B cell (primary cell): ENCODE results near the gene RRP12. TPM values are rescaled to one million over a fixed set of nuclear protein-coding genes. Genes with fewer than 3 reads are reported as not detected.

Experiments used
- ATAC-seq: fragments of 200-7000 bp; cut with Tn5 transposase; one replicate; pipeline ENCODE4 v1.10.0; 2021; ENCODE audit warnings: low read depth, mild to moderate bottlenecking, moderate number of reproducible peaks, moderate library complexity
- CTCF ChIA-PET: fragments of 350-600 bp; sonication (Branson Sonifier 250); formaldehyde crosslinking; loops from one replicate; lab custom pipeline; 2021; ENCODE audit warnings: antibody characterized with exemption, inconsistent platforms; lab: Charles Lee
- POLR2A ChIA-PET: fragments of 350-600 bp; sonication (Branson Sonifier 250); formaldehyde crosslinking; loops from one replicate; lab custom pipeline; 2021; ENCODE audit warnings: antibody characterized with exemption; lab: Charles Lee
- DNase-seq: peaks from one replicate; pipeline ENCODE4 v3.0.0; 2013
- H2AFZ ChIP-seq: 2 replicates; pipeline ENCODE4 v1.6.1; 2012; ENCODE audit warnings: mild to moderate bottlenecking, low read depth, low read length; ENCODE audit not compliant: insufficient read depth, poor library complexity, severe bottlenecking
- H3K27ac ChIP-seq, 2 donors: 1 replicate in 1 of 2; 2 replicates in 1 of 2; pipeline ENCODE4 v1.5.1; 2012 to 2013; ENCODE audit warnings: low read length in 2 of 2, mild to moderate bottlenecking in 2 of 2, moderate library complexity in 1 of 2
- H3K27me3 ChIP-seq, 4 experiments: fragments of 200-600 bp in 1 of 4; sonication (generic) in 1 of 4; replicated peaks in 1 of 4; 1 replicate in 2 of 4; 2 replicates in 2 of 4; pipeline versions ENCODE4 v1.6.1 to v1.7.0; 2013 to 2016; ENCODE audit warnings: low read length in 3 of 4, mild to moderate bottlenecking in 2 of 4, mixed read lengths in 1 of 4, moderate library complexity in 1 of 4; ENCODE audit not compliant: insufficient read depth in 4 of 4, control insufficient read depth in 3 of 4; ENCODE audit errors: control extremely low read depth in 1 of 4
- H3K36me3 ChIP-seq, 2 experiments: replicated peaks in 1 of 2; 1 replicate in 1 of 2; 2 replicates in 1 of 2; pipeline versions ENCODE4 v1.6.1 to v1.7.1; 2013; ENCODE audit warnings: low read length in 1 of 2; ENCODE audit not compliant: insufficient read depth in 2 of 2, control insufficient read depth in 1 of 2; ENCODE audit errors: control extremely low read depth in 1 of 2, extremely low read depth in 1 of 2
- H3K4me1 ChIP-seq, 2 donors: fragments of 200-600 bp in 1 of 2; sonication (generic) in 1 of 2; 1 replicate in 1 of 2; 2 replicates in 1 of 2; pipeline versions ENCODE4 v1.5.1 to v1.6.1; 2013 to 2017; ENCODE audit warnings: low read length in 2 of 2; ENCODE audit not compliant: control insufficient read depth in 2 of 2, insufficient read depth in 2 of 2
- H3K4me2 ChIP-seq: replicated peaks from 2 replicates; pipeline ENCODE3; 2012; ENCODE audit warnings: mild to moderate bottlenecking, low read depth, low read length; ENCODE audit not compliant: poor library complexity, severe bottlenecking
- H3K4me3 ChIP-seq, 5 experiments: fragments of 200-600 bp in 1 of 5; sonication (generic) in 1 of 5; 1 replicate in 3 of 5; 2 replicates in 2 of 5; pipeline versions ENCODE4 v1.5.1 to v1.7.0; 2011 to 2016; ENCODE audit warnings: low read length in 4 of 5, mild to moderate bottlenecking in 4 of 5, low read depth in 2 of 5, control low read depth in 1 of 5, moderate library complexity in 1 of 5; ENCODE audit not compliant: insufficient read depth in 1 of 5; ENCODE audit errors: control extremely low read depth in 1 of 5, extremely low read depth in 1 of 5
- H3K79me2 ChIP-seq: fragments of 200-600 bp; sonication (generic); one replicate; pipeline ENCODE4 v1.6.0; 2016; ENCODE audit warnings: low read length; ENCODE audit not compliant: control insufficient read depth, insufficient read depth
- H3K9ac ChIP-seq: fragments of 200-600 bp; sonication (generic); 2 replicates; pipeline ENCODE4 v1.6.1; 2017; ENCODE audit warnings: mild to moderate bottlenecking, low read length, moderate library complexity
- H3K9me3 ChIP-seq, 3 donors: one replicate each; pipeline versions ENCODE4 v1.6.1 to v1.7.1; 2013; ENCODE audit warnings: low read length in 2 of 3; ENCODE audit not compliant: control insufficient read depth in 2 of 3, insufficient read depth in 1 of 3; ENCODE audit errors: control extremely low read depth in 1 of 3
- H4K20me1 ChIP-seq: 2 replicates; pipeline ENCODE4 v1.6.0; 2012; ENCODE audit warnings: mild to moderate bottlenecking, low read length; ENCODE audit not compliant: insufficient read depth, control insufficient read depth, poor library complexity, severe bottlenecking
- H3K27ac Mint-ChIP-seq: one replicate; pipeline ENCODE4 v1.8.0; 2021; ENCODE audit warnings: mixed read lengths
- H3K27me3 Mint-ChIP-seq: one replicate; pipeline ENCODE4 v1.8.0; 2021; ENCODE audit warnings: mixed read lengths
- H3K4me1 Mint-ChIP-seq: one replicate; pipeline ENCODE4 v1.8.0; 2021; ENCODE audit warnings: mixed read lengths
- H3K4me3 Mint-ChIP-seq: one replicate; pipeline ENCODE4 v1.8.0; 2021; ENCODE audit warnings: mixed read lengths
- H3K9me3 Mint-ChIP-seq: one replicate; pipeline ENCODE4 v1.8.0; 2022; ENCODE audit warnings: mixed read lengths; ENCODE audit not compliant: insufficient read depth
- EZH2 ChIP-seq: IDR thresholded peaks from 2 replicates; pipeline ENCODE4 v1.6.1; 2012; ENCODE audit warnings: borderline replicate concordance, low read depth, mild to moderate bottlenecking, moderate library complexity, low read length; ENCODE audit not compliant: insufficient read depth, poor library complexity, severe bottlenecking
- WGBS: methylation state at CpG from one replicate; pipeline ENCODE4 v1.1.5; 2013; ENCODE audit warnings: missing lambda C conversion rate; ENCODE audit not compliant: insufficient coverage; 5-methylcytosine and 5-hydroxymethylcytosine counted together
- intact Hi-C: fragments of 100-400 bp; cut with micrococcal nuclease; formaldehyde crosslinking; loops from one replicate; pipeline ENCODE4 v1.10.0; 2022
- polyA plus RNA-seq: library from polyadenylated mRNA; depleted of rRNA; stranded (reverse); fragments of >200 nt; gene quantifications from 2 replicates; pipeline ENCODE4 v1.2.3, GENCODE V29; 2012
- total RNA-seq, 2 donors: library from RNA; stranded (reverse); fragments of 120-200 nt in 1 of 2; gene quantifications; 1 replicate in 1 of 2; 2 replicates in 1 of 2; pipeline versions ENCODE4 v1.2.3 to v1.2.4, GENCODE V29; 2013 to 2022
- TF ChIP-seq, protein P1 (sequence below): fragments of 200-600 bp; IDR thresholded peaks from one replicate; pipeline ENCODE4 v1.8.0; 2022; ENCODE audit warnings: antibody characterized with exemption, mild to moderate bottlenecking

RRP12 gene
- total and polyA plus RNA-seq, 2 donors (not counting 1 experiment from before 2014, with no cell fraction given) = 19.3 to 35.7 TPM

DNA sequence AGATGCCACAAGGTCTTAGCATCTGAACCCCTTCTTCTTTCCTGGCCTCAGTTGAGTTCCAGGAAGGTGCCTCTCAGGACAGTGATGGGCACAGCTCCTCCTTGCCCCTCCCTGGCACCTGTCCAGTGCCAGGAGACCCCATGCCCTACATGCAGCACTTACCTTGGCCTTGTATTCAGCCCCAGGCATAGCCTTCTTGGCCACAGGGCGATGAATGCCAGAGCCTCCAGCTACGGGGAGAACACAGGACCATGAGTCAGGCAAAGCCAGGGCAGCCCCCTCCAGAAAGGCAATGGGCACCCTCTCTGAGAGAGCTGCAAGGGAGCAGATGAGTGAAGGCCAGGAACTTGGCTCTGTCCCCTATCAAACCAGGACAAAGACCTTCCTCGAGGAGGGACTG lies 42.4 kb downstream of the RRP12 start:
- intact Hi-C loops = no loop called here
- Histone ChIP-seq H3K27me3 (no peaks in the 10 kb centered on the region), H3K36me3 (peaks cover 0 to 20% of the 10 kb centered on the region in 2 experiments), H3K4me3 (no peak overlapping the region), H2AFZ (no peak overlapping the region), H3K4me2 (no peak overlapping the region), H3K9ac (no peak overlapping the region), H3K9me3 (no peaks in the 10 kb centered on the region), H4K20me1 (no peaks in the 10 kb centered on the region), H3K27ac (no peak overlapping the region), H3K79me2 (no peaks in the 10 kb centered on the region), H3K4me1 (peaks cover 0 to 6% of the 10 kb centered on the region in 2 donors)
- Mint-ChIP-seq H3K27ac (no peak overlapping the region), H3K4me1 (no peaks in the 10 kb centered on the region), H3K27me3 (no peaks in the 10 kb centered on the region), H3K4me3 (no peak overlapping the region), H3K9me3 (no peaks in the 10 kb centered on the region)
- 85% methylated on average over 3 of the region's 3 CpGs for WGBS
- POLR2A ChIA-PET = interaction anchor here (0.6 kb wide), 1 partner anchor 89 kb away, joined by 4 read pairs; no protein-coding TSS in a partner anchor
- ATAC-seq (no peak), DNase-seq (peak; percentile 20)
- TF ChIP-seq EZH2 = no peak
- TF ChIP-seq, protein P1, sequence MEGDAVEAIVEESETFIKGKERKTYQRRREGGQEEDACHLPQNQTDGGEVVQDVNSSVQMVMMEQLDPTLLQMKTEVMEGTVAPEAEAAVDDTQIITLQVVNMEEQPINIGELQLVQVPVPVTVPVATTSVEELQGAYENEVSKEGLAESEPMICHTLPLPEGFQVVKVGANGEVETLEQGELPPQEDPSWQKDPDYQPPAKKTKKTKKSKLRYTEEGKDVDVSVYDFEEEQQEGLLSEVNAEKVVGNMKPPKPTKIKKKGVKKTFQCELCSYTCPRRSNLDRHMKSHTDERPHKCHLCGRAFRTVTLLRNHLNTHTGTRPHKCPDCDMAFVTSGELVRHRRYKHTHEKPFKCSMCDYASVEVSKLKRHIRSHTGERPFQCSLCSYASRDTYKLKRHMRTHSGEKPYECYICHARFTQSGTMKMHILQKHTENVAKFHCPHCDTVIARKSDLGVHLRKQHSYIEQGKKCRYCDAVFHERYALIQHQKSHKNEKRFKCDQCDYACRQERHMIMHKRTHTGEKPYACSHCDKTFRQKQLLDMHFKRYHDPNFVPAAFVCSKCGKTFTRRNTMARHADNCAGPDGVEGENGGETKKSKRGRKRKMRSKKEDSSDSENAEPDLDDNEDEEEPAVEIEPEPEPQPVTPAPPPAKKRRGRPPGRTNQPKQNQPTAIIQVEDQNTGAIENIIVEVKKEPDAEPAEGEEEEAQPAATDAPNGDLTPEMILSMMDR = no peak
- CTCF ChIA-PET = interaction anchor here (1.1 to 6.4 kb wide), 4 partner anchors 11 to 286 kb away, joined by 3 to 55 read pairs (median 4); no protein-coding TSS in a partner anchor

DNA sequence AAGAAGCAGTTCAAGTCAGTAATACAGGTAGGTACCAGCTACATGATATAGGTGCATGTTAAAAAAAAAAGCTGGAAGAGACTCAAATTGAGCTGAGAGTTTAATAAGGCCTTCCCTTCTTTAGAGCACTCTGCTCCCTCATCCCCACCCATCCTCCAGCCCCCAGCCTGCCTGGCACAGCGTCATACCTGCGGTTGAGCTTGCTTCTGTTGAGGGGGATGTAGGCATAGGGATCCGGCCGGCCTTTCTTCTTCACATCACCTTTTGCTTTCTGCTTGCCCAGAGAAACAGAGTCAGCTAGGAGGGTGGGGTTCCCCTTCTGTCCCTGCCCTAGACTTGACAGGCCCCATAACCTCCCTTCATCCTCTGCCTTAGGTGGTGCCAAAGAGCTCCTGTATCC lies 42.8 kb downstream of the RRP12 start:
- Histone ChIP-seq H3K9me3 (no peaks in the 10 kb centered on the region), H2AFZ (no peak overlapping the region), H3K36me3 (peaks cover 0 to 19% of the 10 kb centered on the region in 2 experiments), H3K9ac (no peak overlapping the region), H3K4me3 (no peak overlapping the region), H4K20me1 (no peaks in the 10 kb centered on the region), H3K27me3 (no peaks in the 10 kb centered on the region), H3K27ac (no peak overlapping the region), H3K79me2 (no peaks in the 10 kb centered on the region), H3K4me1 (peaks cover 0 to 6% of the 10 kb centered on the region in 2 donors), H3K4me2 (no peak overlapping the region)
- ATAC-seq = no peak
- no peaks in the 10 kb centered on the region for H3K27me3 Mint-ChIP-seq
- no peaks in the 10 kb centered on the region for H3K9me3 Mint-ChIP-seq
- H3K4me1 Mint-ChIP-seq = no peaks in the 10 kb centered on the region
- no peak overlapping the region for H3K27ac Mint-ChIP-seq
- ChIA-PET POLR2A (no interaction called here), CTCF (interaction anchor here (1.2 to 6.4 kb wide), 3 partner anchors 11 to 80 kb away, joined by 3 to 55 read pairs (median 4); no protein-coding TSS in a partner anchor)
- intact Hi-C loops = no loop called here
- no CpG with 5 or more reads among the region's 4 CpGs for WGBS
- TF ChIP-seq EZH2 = no peak
- TF ChIP-seq, protein P1 = no peak
- DNase-seq = peak; percentile 15
- H3K4me3 Mint-ChIP-seq = no peak overlapping the region
